Measurements from ENCODE around the gene PCDH10.

GRCh38 chr4:133147921-133148689 lies 989 bp upstream of the PCDH10 start:
- TF ChIP-seq POLR2A (IDR thresholded peaks at IDR 0.05; ENCODE audit: low read length) (no peak), GATA1 (IDR thresholded peaks at IDR 0.05; ENCODE audit: low read depth, low read length) (no peak)
